Spinal cord (tissue), 10 donors: Measurements from ENCODE around the gene DHCR24. TPM values are rescaled to one million over a fixed set of nuclear protein-coding genes. Genes with fewer than 3 reads are reported as not detected.

ENCODE experiments used
- DNase-seq, 6 donors: peaks; one replicate each; pipeline versions ENCODE4 v3.0.0 to v3.0.0-alpha.2; 2013 to 2015; ENCODE audit warnings: low spot score in 6 of 6, low read depth in 4 of 6
- H3K27ac ChIP-seq: one replicate; pipeline ENCODE4 v1.5.1; 2013; ENCODE audit warnings: low read depth, low read length, control low read depth
- H3K27me3 ChIP-seq: one replicate; pipeline ENCODE4 v1.6.1; 2013; ENCODE audit warnings: low read length; ENCODE audit not compliant: control insufficient read depth, insufficient read depth
- H3K36me3 ChIP-seq: one replicate; pipeline ENCODE4 v1.6.1; 2013; ENCODE audit warnings: low read length; ENCODE audit not compliant: control insufficient read depth, insufficient read depth
- H3K4me1 ChIP-seq: one replicate; pipeline ENCODE4 v1.6.1; 2013; ENCODE audit warnings: low read length; ENCODE audit not compliant: control insufficient read depth, insufficient read depth
- H3K4me3 ChIP-seq: one replicate; pipeline ENCODE4 v1.5.1; 2013; ENCODE audit warnings: low read depth, low read length, control low read depth
- H3K9me3 ChIP-seq: one replicate; pipeline ENCODE4 v1.6.1; 2013; ENCODE audit warnings: low read length; ENCODE audit not compliant: control insufficient read depth, insufficient read depth
- WGBS: methylation state at CpG from one replicate; pipeline ENCODE4 v1.1.5; 2013; ENCODE audit warnings: missing lambda C conversion rate; ENCODE audit not compliant: insufficient coverage; 5-methylcytosine and 5-hydroxymethylcytosine counted together
- polyA plus RNA-seq, 2 donors: library from polyadenylated mRNA; unstranded; fragments of 120-200 nt; gene quantifications; one replicate each; pipeline ENCODE4 v1.2.1, GENCODE V29; 2013; ENCODE audit not compliant: insufficient read length in 2 of 2
- total RNA-seq, 2 donors: library from RNA; depleted of rRNA in 1 of 2; stranded (reverse); fragments of 120-200 nt in 1 of 2; fragments of >200 nt in 1 of 2; gene quantifications; one replicate each; pipeline versions ENCODE4 v1.2.3 to v1.2.4, GENCODE V29; 2013 to 2014
- donor health status: healthy.

The DHCR24 gene
- total and polyA plus RNA-seq, 4 donors, result 73.2 to 138 (median 113) TPM

DNA sequence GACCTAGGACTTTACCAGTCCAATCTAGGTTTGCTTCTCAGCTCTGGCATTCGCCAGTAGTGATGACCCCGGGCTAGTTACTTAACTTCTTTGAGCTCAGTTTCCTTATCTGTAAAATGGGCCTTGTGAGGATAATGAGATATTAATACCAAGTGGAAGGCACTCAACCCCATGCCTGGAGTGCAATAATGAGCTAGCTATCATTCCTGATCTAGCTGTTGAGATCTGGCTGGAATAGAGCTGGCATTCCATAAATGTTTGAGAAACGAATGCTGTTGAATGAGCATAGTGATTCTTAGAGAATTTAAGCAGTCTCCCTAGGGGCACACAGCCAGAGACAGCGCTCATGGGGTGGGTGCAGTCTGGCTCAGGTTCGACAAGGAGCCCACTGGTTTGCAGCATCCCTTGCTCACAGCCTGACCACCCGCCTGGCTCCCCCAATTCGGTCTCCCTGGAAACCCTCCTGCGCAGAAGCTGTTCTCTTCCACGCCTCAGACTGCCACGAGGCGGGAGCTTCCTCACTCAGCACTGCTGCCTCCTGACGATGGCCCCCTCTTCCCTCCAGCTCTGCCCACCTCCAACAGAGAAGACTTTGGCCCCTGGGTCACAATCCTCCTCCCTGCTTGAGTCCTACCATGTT lies 32.5 kb downstream of the DHCR24 start:
- H3K27ac ChIP-seq, result no peak overlapping the region
- no peak overlapping the region for H3K4me3 ChIP-seq
- H3K36me3 ChIP-seq, result peaks cover 81% of the 10 kb centered on the region
- H3K9me3 ChIP-seq, result no peaks in the 10 kb centered on the region
- WGBS, result 89% methylated on average over 12 of the region's 12 CpGs
- no peak for DNase-seq
- H3K27me3 ChIP-seq, result no peaks in the 10 kb centered on the region
- no peaks in the 10 kb centered on the region for H3K4me1 ChIP-seq

DNA sequence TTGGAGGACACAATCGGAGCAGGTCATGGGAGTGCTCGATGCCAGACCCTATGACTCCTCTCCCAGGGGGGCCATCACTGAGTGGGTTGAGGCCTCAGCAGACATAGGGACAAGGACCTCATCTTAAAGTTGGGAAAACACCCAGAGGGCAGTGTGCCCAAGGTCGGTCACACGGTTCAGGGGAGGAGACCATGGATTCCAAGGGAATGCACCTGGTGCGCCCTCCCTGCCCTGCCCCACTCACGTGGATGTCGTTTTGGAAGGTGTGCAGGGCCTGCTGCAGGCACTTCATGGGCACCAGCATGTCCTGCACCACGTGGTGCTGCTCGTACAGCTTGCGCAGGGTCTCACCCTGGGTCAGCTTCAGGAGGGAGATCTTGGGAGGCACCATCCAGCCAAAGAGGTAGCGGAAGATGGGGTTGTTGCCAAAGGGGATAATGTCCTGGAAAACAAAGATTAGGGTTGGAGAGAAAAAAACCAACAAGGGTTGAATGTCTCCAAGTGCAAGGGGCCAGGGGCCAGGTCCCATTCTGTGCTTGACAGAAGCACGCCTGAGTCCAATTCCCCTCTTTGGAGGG lies 33.1 kb downstream of the DHCR24 start:
- H3K27ac ChIP-seq, result no peak overlapping the region
- WGBS, result 89% methylated on average over 12 of the region's 12 CpGs
- H3K9me3 ChIP-seq, result no peaks in the 10 kb centered on the region
- no peak overlapping the region for H3K4me3 ChIP-seq
- no peaks in the 10 kb centered on the region for H3K27me3 ChIP-seq
- no peak for DNase-seq
- H3K36me3 ChIP-seq, result peaks cover 78% of the 10 kb centered on the region
- H3K4me1 ChIP-seq, result no peaks in the 10 kb centered on the region

DNA sequence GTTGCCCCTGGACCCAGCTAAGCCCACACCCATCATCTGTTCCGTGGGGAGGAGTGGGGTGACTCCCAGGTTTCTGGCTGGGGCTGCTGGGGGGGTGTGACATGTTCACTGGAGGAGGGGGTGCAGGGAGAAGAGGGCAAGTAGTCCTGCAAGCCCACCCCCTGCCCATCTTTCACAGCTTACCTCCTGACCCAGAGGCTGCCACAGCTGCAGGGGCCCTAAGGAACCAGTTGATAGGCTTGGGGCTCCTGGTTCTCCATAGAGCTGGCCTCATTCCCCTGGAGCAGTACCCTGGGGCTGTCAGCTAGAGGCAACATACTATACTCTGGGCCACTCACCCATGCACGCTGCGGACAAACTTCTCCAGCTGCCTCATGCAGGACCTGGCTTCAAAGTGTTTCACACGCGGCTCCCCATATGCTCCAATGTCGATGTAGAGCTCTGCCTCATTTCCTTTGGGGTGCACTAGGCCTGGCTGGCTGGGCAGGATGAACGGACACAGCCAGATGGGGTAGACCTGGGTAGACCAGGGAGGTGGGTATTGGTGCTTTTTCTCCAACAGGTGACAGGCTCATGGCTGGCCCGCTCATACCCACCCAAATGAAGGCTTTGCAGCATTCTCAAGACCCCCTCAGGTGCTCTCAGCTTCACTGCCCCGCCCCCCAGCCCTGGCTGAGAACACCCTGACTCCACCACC lies 33.8 kb downstream of the DHCR24 start:
- no peak overlapping the region for H3K4me3 ChIP-seq
- H3K9me3 ChIP-seq, result no peaks in the 10 kb centered on the region
- no peak for DNase-seq
- no peaks in the 10 kb centered on the region for H3K4me1 ChIP-seq
- peaks cover 83% of the 10 kb centered on the region for H3K36me3 ChIP-seq
- no peak overlapping the region for H3K27ac ChIP-seq
- WGBS, result 98% methylated on average over 7 of the region's 9 CpGs
- no peaks in the 10 kb centered on the region for H3K27me3 ChIP-seq

DNA sequence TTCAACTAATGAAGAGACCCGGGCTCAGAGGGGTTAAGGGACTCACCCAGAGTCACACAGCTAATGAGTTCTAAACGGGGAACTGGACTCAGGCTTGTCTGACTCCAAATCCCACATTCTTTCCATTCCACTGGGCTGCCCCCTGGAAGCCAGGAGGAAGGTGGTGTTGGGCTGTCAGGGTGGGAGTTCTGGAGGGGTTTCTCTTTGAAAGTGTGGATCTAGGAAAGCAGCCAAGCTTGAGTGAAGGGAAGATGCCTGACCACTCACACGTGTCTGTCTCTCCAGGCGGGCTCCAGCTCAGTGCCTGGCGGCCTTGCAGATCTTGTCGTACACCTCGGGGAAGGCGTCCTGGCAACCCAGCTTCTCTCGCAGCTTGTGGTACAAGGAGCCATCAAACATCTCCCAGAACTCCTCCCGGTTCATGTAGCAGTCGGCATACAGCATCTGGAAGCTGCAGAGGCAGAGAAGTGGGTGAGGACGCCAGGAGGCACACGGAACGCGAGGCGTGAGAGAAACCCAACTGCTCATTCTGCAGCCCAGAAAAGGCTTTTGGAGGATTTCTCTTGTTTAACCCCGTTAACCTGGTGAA lies 35.0 kb downstream of the DHCR24 start:
- peak in 1 of 6 donors; percentile 54 for DNase-seq
- H3K4me1 ChIP-seq, result no peaks in the 10 kb centered on the region
- H3K36me3 ChIP-seq, result peaks cover 78% of the 10 kb centered on the region
- H3K27ac ChIP-seq, result no peak overlapping the region
- H3K9me3 ChIP-seq, result no peaks in the 10 kb centered on the region
- no peak overlapping the region for H3K4me3 ChIP-seq
- WGBS, result 88% methylated on average over 9 of the region's 17 CpGs
- H3K27me3 ChIP-seq, result no peaks in the 10 kb centered on the region

DNA sequence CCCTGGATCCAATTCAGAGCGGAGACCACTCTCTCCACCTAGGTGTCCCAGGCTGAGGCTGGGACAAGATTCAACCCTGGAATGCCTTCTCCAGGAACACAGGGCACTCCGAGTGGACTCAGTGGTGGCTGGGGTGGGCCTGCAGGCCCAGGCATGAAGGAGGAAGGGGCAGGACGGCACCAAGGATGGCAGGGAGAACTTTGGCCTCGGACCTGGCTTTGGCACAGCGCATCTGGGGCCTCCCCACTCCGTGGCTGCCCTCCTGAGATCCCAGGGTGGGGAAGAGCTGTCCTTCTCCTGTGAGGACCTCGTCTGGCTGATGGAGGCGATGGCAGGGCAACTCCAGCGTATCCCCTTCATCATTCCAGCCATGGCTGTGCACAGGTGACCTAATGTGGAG lies 35.6 kb downstream of the DHCR24 start:
- no peaks in the 10 kb centered on the region for H3K27me3 ChIP-seq
- peaks cover 80% of the 10 kb centered on the region for H3K36me3 ChIP-seq
- H3K4me1 ChIP-seq, result no peaks in the 10 kb centered on the region
- H3K27ac ChIP-seq, result peak overlapping the region; percentile 30
- no peak overlapping the region for H3K4me3 ChIP-seq
- DNase-seq, result no peak
- no peaks in the 10 kb centered on the region for H3K9me3 ChIP-seq
- WGBS, result 96% methylated on average over 8 of the region's 9 CpGs

DNA sequence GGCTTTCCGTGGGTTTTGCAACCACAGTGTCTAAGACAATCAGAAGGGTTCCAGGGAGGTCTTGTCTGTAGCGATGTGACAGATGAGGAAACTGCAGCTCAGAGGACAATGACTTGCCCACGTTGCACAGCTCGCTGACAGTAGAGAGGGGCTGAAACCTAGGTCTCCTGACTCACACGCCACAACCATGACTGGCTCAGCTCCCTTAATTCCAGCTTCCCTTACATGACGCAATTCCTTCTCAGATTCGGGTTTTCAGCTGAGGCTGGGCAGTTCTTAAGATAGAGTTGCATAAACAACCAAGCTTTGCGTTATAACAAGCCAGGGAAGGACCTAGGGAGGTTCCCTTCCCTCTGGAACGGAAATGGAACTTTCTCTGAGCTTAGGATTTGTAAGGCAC lies 36.3 kb downstream of the DHCR24 start:
- no peaks in the 10 kb centered on the region for H3K9me3 ChIP-seq
- H3K27me3 ChIP-seq, result no peaks in the 10 kb centered on the region
- peak in 1 of 6 donors; percentile 23 for DNase-seq
- peaks cover 75% of the 10 kb centered on the region for H3K36me3 ChIP-seq
- H3K4me3 ChIP-seq, result no peak overlapping the region
- peak overlapping the region; percentile 30 for H3K27ac ChIP-seq
- H3K4me1 ChIP-seq, result no peaks in the 10 kb centered on the region
- 91% methylated on average over 6 of the region's 9 CpGs for WGBS

DNA sequence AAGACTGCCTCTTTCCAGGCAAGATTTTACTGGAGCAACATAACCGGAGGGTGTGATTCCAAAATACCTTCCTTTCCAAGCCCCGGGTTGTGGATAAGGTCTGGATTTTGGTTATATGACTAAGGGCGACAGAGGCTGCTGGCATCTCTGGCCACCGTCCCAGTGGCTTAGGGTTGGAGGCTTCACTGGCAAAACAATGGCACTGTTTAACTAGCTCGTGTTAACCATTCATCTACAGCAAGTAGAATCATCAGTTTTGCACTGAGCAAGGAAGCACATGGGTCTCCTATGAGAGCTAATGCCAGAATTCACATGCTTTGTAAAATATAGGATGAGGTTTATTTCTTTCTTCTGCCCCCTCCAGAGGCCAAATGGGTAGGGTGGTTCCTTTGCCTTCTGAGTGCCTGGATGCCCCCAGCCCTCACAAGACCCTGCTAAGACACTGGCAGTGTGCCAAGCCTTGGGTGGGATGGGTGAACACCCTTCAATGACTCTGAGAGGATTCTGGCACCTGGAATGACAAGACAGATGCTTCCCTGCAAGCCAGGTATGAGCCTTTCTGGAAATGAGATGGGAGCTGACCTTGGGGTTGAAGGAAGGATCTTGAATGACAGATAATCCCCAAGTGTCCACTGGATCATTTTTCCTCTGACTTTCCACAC lies 36.8 kb downstream of the DHCR24 start:
- no peaks in the 10 kb centered on the region for H3K27me3 ChIP-seq
- peak overlapping the region; percentile 30 for H3K27ac ChIP-seq
- H3K36me3 ChIP-seq, result peaks cover 70% of the 10 kb centered on the region
- no CpG with 5 or more reads among the region's 5 CpGs for WGBS
- no peaks in the 10 kb centered on the region for H3K9me3 ChIP-seq
- no peak overlapping the region for H3K4me3 ChIP-seq
- no peak for DNase-seq
- no peaks in the 10 kb centered on the region for H3K4me1 ChIP-seq

DNA sequence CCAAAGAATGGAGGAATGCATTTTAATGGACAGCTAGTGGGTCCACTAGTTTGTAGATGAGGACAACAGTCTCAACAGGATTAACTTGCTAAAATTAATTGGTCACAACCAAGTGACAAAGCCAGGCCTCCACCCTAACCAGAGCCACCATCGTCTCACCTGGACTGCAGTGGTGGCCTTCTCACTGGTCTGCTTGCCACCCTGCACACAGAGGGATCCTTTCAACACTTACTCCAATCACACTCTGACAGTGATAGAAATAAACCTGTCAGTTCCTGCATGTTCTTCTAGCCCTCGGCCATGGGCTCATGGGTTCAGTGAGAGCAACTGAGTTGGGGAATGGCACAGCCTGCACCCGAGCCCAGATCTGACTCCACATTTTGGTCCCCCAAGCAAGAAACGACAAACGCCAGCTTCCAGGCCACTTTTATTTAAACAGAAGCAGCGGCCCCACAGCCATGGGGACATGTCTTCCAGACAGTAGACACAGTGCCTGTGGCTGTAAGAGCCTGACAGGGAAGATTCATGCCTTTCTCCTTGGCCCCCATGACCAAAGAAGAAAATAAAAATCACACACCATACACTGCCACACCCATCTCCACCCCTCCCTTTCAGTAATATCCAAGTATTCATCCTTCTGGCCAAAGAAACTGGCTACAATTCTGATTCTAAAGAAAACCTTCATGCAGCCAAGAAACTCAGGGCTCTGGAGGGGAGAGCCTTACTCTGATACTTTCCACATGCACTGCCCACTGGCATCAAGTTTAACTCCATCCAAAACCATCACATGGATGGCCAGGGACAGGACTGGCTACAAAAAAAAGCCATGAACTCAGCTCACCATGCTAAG lies 37.6 kb downstream of the DHCR24 start:
- Histone ChIP-seq H3K27ac (no peak overlapping the region), H3K9me3 (no peaks in the 10 kb centered on the region), H3K4me3 (no peak overlapping the region), H3K27me3 (no peaks in the 10 kb centered on the region), H3K36me3 (peaks cover 69% of the 10 kb centered on the region), H3K4me1 (no peaks in the 10 kb centered on the region)
- peak in 1 of 6 donors; percentile 42 for DNase-seq
- WGBS, result 79% methylated on average over 4 of the region's 6 CpGs
